H9 (cell line): Measurements from ENCODE around the gene TRUB1. TPM values are rescaled to one million over a fixed set of nuclear protein-coding genes. Genes with fewer than 3 reads are reported as not detected.

Experiments used
- DNase-seq: peaks from one replicate; pipeline ENCODE4 v3.0.0-alpha.2; 2017
- H2AFZ ChIP-seq: one replicate; pipeline ENCODE4 v1.6.1; 2013; ENCODE audit warnings: mild to moderate bottlenecking, low read length, control low read depth, moderate library complexity
- H2AK5ac ChIP-seq: 2 replicates; pipeline ENCODE4 v1.6.1; 2013; ENCODE audit warnings: low read length, control low read depth, mixed read lengths; ENCODE audit not compliant: insufficient read length
- H2BK120ac ChIP-seq: one replicate; pipeline ENCODE4 v1.6.1; 2013; ENCODE audit warnings: low read depth, mild to moderate bottlenecking, low read length, control low read depth, inconsistent platforms; ENCODE audit not compliant: poor library complexity, severe bottlenecking
- H2BK12ac ChIP-seq: 2 replicates; pipeline ENCODE4 v1.6.1; 2013; ENCODE audit warnings: low read length, control low read depth, mixed read lengths, low read depth; ENCODE audit not compliant: insufficient read length
- H2BK15ac ChIP-seq: 2 replicates; pipeline ENCODE4 v1.6.1; 2013; ENCODE audit warnings: low read depth, low read length, control low read depth
- H2BK20ac ChIP-seq: one replicate; pipeline ENCODE4 v1.6.1; 2013; ENCODE audit warnings: low read depth, mild to moderate bottlenecking, low read length, control low read depth, inconsistent platforms; ENCODE audit not compliant: poor library complexity, severe bottlenecking
- H2BK5ac ChIP-seq: 2 replicates; pipeline ENCODE4 v1.6.1; 2013; ENCODE audit warnings: low read length, control low read depth, mixed read lengths; ENCODE audit not compliant: insufficient read length
- H3K14ac ChIP-seq: 2 replicates; pipeline ENCODE4 v1.6.1; 2013; ENCODE audit warnings: low read length, control low read depth; ENCODE audit not compliant: insufficient read depth
- H3K18ac ChIP-seq: 2 replicates; pipeline ENCODE4 v1.6.1; 2013; ENCODE audit warnings: low read depth, mild to moderate bottlenecking, mixed read lengths, low read length, control low read depth; ENCODE audit not compliant: insufficient read length
- H3K23ac ChIP-seq: 2 replicates; pipeline ENCODE4 v1.6.1; 2013; ENCODE audit warnings: low read length, control low read depth, mixed read lengths, low read depth; ENCODE audit not compliant: insufficient read length
- H3K23me2 ChIP-seq: 2 replicates; pipeline ENCODE4 v1.6.1; 2013; ENCODE audit warnings: low read depth, mild to moderate bottlenecking, mixed read lengths, low read length, control low read depth; ENCODE audit not compliant: insufficient read length, poor library complexity, severe bottlenecking
- H3K27ac ChIP-seq: 2 replicates; pipeline ENCODE4 v1.5.1; 2013; ENCODE audit warnings: low read length, control low read depth, mixed read lengths, low read depth; ENCODE audit not compliant: insufficient read length
- H3K27me3 ChIP-seq: 2 replicates; pipeline ENCODE4 v1.6.1; 2013; ENCODE audit warnings: low read length, control low read depth, inconsistent platforms; ENCODE audit not compliant: insufficient read depth
- H3K4ac ChIP-seq: 2 replicates; pipeline ENCODE4 v1.6.1; 2013; ENCODE audit warnings: low read depth, mild to moderate bottlenecking, control low read depth, inconsistent platforms, low read length, moderate library complexity
- H3K4me1 ChIP-seq: 2 replicates; pipeline ENCODE4 v1.6.1; 2013; ENCODE audit warnings: low read length, control low read depth, inconsistent platforms; ENCODE audit not compliant: insufficient read depth
- H3K4me2 ChIP-seq: 2 replicates; pipeline ENCODE4 v1.6.1; 2013; ENCODE audit warnings: low read length, control low read depth, mixed read lengths; ENCODE audit not compliant: insufficient read length, insufficient read depth
- H3K56ac ChIP-seq: 2 replicates; pipeline ENCODE4 v1.6.1; 2013; ENCODE audit warnings: low read depth, mild to moderate bottlenecking, mixed read lengths, low read length, control low read depth; ENCODE audit not compliant: insufficient read length
- H3K79me1 ChIP-seq: 2 replicates; pipeline ENCODE4 v1.6.1; 2013; ENCODE audit warnings: low read depth, mild to moderate bottlenecking, moderate library complexity, low read length, control low read depth, inconsistent platforms; ENCODE audit not compliant: insufficient read depth, poor library complexity, severe bottlenecking
- H3K79me2 ChIP-seq: 2 replicates; pipeline ENCODE4 v1.6.1; 2013; ENCODE audit warnings: low read length, control low read depth, inconsistent platforms; ENCODE audit not compliant: insufficient read depth
- H3K9ac ChIP-seq: 2 replicates; pipeline ENCODE4 v1.6.1; 2013; ENCODE audit warnings: low read length, control low read depth, mixed read lengths; ENCODE audit not compliant: insufficient read length; ENCODE audit errors: extremely low read depth
- H3K9me3 ChIP-seq: one replicate; pipeline ENCODE4 v1.6.1; 2013; ENCODE audit warnings: low read depth, low read length, inconsistent platforms; ENCODE audit not compliant: control insufficient read depth
- H3T11ph ChIP-seq: one replicate; pipeline ENCODE4 v1.6.1; 2013; ENCODE audit warnings: mild to moderate bottlenecking, low read length, control low read depth, inconsistent platforms
- H4K20me1 ChIP-seq: one replicate; pipeline ENCODE4 v1.6.1; 2013; ENCODE audit not compliant: control insufficient read depth, insufficient read length, insufficient read depth
- H4K5ac ChIP-seq: 2 replicates; pipeline ENCODE4 v1.6.1; 2013; ENCODE audit warnings: low read depth, mild to moderate bottlenecking, mixed read lengths, low read length, control low read depth; ENCODE audit not compliant: insufficient read length
- H4K8ac ChIP-seq: replicated peaks from 2 replicates; pipeline ENCODE4 v1.6.1; 2013; ENCODE audit warnings: low read length, control low read depth, mixed read lengths, low read depth; ENCODE audit not compliant: insufficient read length
- H4K91ac ChIP-seq: 2 replicates; pipeline ENCODE4 v1.6.1; 2013; ENCODE audit warnings: low read depth, mild to moderate bottlenecking, moderate library complexity, mixed read lengths, low read length, control low read depth; ENCODE audit not compliant: insufficient read length
- H3K27ac Mint-ChIP-seq, 3 experiments: 2 replicates in 2 of 3; 3 replicates in 1 of 3; pipeline ENCODE4 v1.8.0; 2020 to 2021; ENCODE audit warnings: mixed read lengths in 3 of 3, mild to moderate bottlenecking in 1 of 3, moderate library complexity in 1 of 3
- H3K27me3 Mint-ChIP-seq: 2 replicates; pipeline ENCODE4 v1.8.0; 2021; ENCODE audit warnings: low read depth, mild to moderate bottlenecking, moderate library complexity, mixed read lengths
- H3K36me3 Mint-ChIP-seq, 3 experiments: 2 replicates in 2 of 3; 3 replicates in 1 of 3; pipeline ENCODE4 v1.8.0; 2020 to 2021; ENCODE audit warnings: low read depth in 3 of 3, mixed read lengths in 3 of 3; ENCODE audit not compliant: insufficient read depth in 1 of 3
- H3K4me1 Mint-ChIP-seq, 2 experiments: 2 replicates each; pipeline ENCODE4 v1.8.0; 2020; ENCODE audit warnings: mixed read lengths in 2 of 2
- H3K4me3 Mint-ChIP-seq, 2 experiments: 2 replicates in 1 of 2; 3 replicates in 1 of 2; pipeline ENCODE4 v1.8.0; 2020 to 2021; ENCODE audit warnings: mild to moderate bottlenecking in 2 of 2, mixed read lengths in 2 of 2, moderate library complexity in 1 of 2
- H3K9me3 Mint-ChIP-seq, 2 experiments: 2 replicates in 1 of 2; 3 replicates in 1 of 2; pipeline ENCODE4 v1.8.0; 2020; ENCODE audit warnings: mild to moderate bottlenecking in 2 of 2, mixed read lengths in 2 of 2, moderate library complexity in 1 of 2
- CTCF ChIP-seq: fragments of 200-600 bp; sonication (generic); conservative IDR thresholded peaks from 3 replicates; pipeline ENCODE4 v1.8.0; 2021; ENCODE audit warnings: antibody characterized with exemption, mild to moderate bottlenecking
- WGBS: extraction: QIAGEN DNeasy Blood & Tissue Kit; methylation state at CpG from one replicate; pipeline ENCODE4 v1.1.7; 2013; ENCODE audit warnings: missing lambda C conversion rate, low lambda C conversion rate, mixed read lengths; ENCODE audit not compliant: insufficient read length; ENCODE audit errors: extremely low coverage; 5-methylcytosine and 5-hydroxymethylcytosine counted together
- total RNA-seq: library from RNA; stranded (reverse); gene quantifications from 2 replicates; pipeline ENCODE4 v1.2.1, GENCODE V29; 2021

The TRUB1 gene
- total RNA-seq, 1 experiment from 2014 or later: 20.6 TPM

- H3K4me2 ChIP-seq: no peak overlapping the region
- H3T11ph ChIP-seq: no peak overlapping the region
- no peak for TF ChIP-seq CTCF
- H3K9me3 ChIP-seq: peaks cover 12% of the 10 kb centered on the region
- no peak overlapping the region for H4K91ac ChIP-seq
- peaks cover 20 to 26% of the 10 kb centered on the region in 2 experiments for H3K9me3 Mint-ChIP-seq
- no peak overlapping the region for H2AFZ ChIP-seq
- no peak overlapping the region for H2BK120ac ChIP-seq
- no peak overlapping the region for H3K56ac ChIP-seq
- H3K23ac ChIP-seq: no peak overlapping the region
- H3K18ac ChIP-seq: no peak overlapping the region
- WGBS: no CpG with 5 or more reads among the region's 1 CpG
- no peak overlapping the region for H2AK5ac ChIP-seq
- peaks cover 22 to 26% (median 24%) of the 10 kb centered on the region in 3 experiments for H3K36me3 Mint-ChIP-seq
- no peak overlapping the region for H3K9ac ChIP-seq
- H4K20me1 ChIP-seq: no peaks in the 10 kb centered on the region
- no peak overlapping the region for H3K14ac ChIP-seq
- no peak overlapping the region for H3K4me3 Mint-ChIP-seq
- no peak overlapping the region for H2BK5ac ChIP-seq
- H3K27ac ChIP-seq: no peak overlapping the region
- H2BK12ac ChIP-seq: no peak overlapping the region
- no peak for DNase-seq
- H3K27me3 ChIP-seq: no peaks in the 10 kb centered on the region; the same call in 1 of the 2 replicates
- no peak overlapping the region for H3K4ac ChIP-seq
- no peaks in the 10 kb centered on the region for H3K27me3 Mint-ChIP-seq
- H3K23me2 ChIP-seq: no peaks in the 10 kb centered on the region
- H2BK15ac ChIP-seq: no peak overlapping the region
- H4K8ac ChIP-seq: no peak overlapping the region
- no peak overlapping the region for H4K5ac ChIP-seq
- H3K79me1 ChIP-seq: no peaks in the 10 kb centered on the region
- H3K79me2 ChIP-seq: no peaks in the 10 kb centered on the region
- no peaks in the 10 kb centered on the region for H3K4me1 ChIP-seq
- H3K27ac Mint-ChIP-seq: no peak overlapping the region
- no peak overlapping the region for H2BK20ac ChIP-seq
- H3K4me1 Mint-ChIP-seq: no peaks in the 10 kb centered on the region; a peak in 1 of 4 replicates
These were observed 50.0 kb downstream of the TRUB1 start for GRCh38 chr10:114987995-114988394.
